GM18526 (cell line): ENCODE data around the gene IL1RAPL2.

Experiments
- POLR2A ChIP-seq: IDR thresholded peaks from 3 replicates; pipeline ENCODE4 v1.6.1; 2011; ENCODE audit not compliant: insufficient read length; ENCODE audit errors: extremely low read depth

Gene IL1RAPL2

GRCh38 chrX:105063743-105064142, 497.7 kb downstream of the IL1RAPL2 start:
- TF ChIP-seq POLR2A: no peak

GRCh38 chrX:105098201-105098600, 532.2 kb downstream of the IL1RAPL2 start:
- TF ChIP-seq POLR2A: no peak

- TF ChIP-seq POLR2A: no peak
Observed at GRCh38 chrX:105098812-105099211, 532.8 kb downstream of the IL1RAPL2 start.

- TF ChIP-seq POLR2A: no peak
Observed at GRCh38 chrX:105101378-105101777, 535.4 kb downstream of the IL1RAPL2 start.

DNA sequence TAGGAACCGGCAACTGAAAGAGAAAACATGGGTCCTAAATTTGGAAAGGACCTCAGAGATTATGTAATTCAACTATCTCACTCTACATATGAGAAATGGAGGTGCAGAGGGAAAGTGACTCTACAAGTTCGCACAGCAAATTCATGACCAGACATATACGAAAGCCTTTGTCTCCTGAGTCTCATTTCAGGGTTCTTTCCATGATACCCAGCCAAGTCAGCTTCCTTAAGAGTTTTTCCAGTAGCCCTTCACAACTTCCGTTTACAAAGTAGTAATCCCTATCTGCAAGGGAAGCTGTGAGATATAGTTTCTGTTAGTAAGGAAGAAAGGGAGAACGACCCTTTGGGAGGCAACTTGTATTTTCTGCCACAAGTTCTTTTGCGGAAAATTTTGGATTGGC, 543.9 kb downstream of the IL1RAPL2 start:
- TF ChIP-seq POLR2A: no peak

DNA sequence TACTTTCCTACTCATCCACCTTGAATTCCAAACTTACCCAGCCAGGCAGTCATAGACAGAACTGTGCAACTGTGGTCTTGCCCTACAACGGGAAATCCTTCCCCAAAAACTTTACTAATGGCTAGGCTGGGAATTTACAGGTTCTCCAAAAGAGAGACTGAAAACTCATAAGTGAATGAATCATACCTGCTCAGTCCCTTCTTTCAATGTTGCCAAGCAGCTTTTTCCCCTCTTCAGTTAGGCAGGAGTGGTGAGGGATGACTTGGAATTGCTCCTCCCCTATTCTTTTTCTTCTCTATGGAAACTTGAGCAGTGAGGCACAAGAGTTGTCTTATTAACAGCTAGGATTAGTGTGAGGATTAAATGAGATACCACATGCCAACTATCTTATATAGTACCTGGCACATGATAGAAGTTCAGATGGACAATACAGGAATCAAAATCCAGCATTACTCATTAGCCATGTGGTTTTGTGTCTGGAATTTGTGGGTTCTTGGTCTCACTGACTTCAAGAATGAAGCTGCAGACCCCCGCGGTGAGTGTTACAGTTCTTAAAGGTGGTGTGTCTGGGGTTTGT, 548.6 kb downstream of the IL1RAPL2 start:
- TF ChIP-seq POLR2A: no peak

GRCh38 chrX:105116486-105116885, 550.5 kb downstream of the IL1RAPL2 start:
- TF ChIP-seq POLR2A: no peak

DNA sequence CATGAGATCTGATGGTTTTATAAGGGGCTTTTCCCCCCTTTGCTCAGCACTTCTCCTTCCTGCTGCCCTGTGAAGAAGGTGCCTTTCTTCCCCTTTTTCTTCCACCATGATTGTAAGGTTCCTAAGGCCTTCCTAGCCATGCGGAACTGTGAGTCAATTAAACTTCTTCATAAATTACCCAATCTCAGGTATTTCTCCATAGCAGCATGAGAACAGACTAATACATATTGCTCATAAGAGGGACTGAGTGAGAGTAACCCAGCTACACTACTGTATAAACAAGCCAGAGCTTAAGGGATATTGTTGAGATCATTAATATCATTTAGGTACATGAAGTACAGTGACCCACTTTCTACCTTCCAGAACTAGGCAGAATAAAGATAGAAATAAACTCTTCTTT, 551.6 kb downstream of the IL1RAPL2 start:
- TF ChIP-seq POLR2A: no peak

DNA sequence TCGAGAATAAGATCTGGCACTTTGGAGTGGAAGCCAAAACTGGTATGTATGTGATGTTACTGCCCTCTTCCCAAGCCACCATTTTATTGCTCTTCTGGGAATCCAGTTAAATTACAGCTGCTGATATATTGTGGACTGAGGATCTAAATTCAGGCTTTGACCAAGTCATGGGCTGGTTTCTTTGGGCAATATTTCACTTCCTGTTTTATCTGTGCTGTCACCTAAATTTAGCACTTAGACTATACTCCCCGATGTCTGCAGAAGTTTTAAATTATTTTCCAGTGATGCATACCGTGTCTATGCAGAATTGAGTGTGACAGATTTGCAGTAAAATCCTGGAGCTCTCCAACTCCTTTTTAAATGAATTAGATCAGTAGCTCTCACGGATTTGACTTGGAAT, 554.5 kb downstream of the IL1RAPL2 start:
- no peak for TF ChIP-seq POLR2A

DNA sequence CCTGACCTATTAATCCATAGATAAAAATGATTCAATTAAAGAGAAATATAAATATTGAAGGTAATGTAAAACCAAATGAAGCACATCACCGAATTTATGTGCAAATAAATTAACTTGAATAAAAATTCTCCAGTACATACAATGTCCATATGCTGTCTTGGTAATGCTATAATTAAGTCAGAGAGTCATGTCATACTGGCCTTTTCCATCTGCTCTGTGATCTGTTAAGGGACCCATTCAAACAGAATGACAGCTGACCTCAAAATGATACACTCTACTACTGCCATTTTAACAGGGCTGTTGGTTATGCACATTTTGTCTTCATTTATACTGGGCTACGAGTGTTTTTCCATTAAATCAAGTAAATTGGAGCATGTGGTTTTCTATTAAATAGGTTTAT, 555.2 kb downstream of the IL1RAPL2 start:
- no peak for TF ChIP-seq POLR2A

- TF ChIP-seq POLR2A: no peak
Observed at GRCh38 chrX:105126201-105126600, 560.2 kb downstream of the IL1RAPL2 start.

DNA sequence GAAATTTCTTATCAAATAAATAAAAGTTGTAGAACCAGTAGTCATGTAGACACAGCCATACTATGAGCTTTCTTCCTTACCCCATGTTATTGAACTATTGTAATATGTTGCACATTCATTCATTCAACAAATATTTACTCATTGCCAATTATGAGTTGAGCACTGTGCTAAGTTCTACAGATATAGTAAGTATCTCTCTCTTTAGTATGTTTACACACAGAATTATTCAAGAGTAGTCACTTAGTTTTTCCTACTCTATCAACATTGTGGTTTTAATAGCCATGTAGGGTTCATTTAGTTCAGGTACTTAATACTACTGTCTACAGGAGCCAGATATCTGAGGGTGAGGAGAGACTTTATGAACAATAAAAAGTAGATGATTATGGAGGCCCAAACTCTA, 568.3 kb downstream of the IL1RAPL2 start:
- no peak for TF ChIP-seq POLR2A

- no peak for TF ChIP-seq POLR2A
Observed at GRCh38 chrX:105136786-105137185, 570.8 kb downstream of the IL1RAPL2 start.

DNA sequence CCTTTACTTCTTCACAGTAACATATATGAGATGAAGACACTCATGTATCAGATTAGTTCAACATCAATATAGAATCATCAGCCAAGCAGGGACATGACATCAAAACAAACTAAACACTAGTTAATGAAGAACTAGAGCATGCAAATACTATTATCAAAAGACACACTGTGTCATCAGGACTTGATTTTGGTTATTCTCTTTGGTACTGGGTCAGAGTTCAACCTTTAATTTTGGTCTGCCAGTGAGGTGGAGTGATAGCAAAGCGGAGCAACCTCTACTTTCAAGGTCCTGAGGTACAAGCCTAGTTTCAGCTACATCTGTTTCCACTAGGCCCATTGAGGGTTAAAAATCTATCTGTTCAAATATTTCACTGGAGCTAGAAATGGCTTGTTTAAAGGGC, 584.0 kb downstream of the IL1RAPL2 start:
- no peak for TF ChIP-seq POLR2A

DNA sequence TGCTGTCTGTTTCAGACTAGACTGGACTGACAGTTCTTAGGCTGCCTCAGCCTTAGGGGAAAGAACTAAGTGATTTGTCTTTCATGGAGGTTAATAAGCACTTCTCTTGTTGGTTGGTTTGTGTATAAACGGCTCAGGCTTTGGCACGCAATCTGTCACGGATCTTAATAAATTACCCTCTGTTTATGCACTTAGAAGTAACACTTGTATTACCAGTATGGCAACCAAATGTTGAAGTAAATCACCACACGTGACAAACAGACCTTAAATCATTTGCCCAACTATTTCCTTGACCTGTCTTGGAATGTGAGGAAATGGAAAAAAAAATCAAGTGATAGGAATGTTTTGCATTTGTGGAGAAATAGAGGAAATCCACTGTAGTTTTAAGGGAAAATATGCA, 584.6 kb downstream of the IL1RAPL2 start:
- no peak for TF ChIP-seq POLR2A

DNA sequence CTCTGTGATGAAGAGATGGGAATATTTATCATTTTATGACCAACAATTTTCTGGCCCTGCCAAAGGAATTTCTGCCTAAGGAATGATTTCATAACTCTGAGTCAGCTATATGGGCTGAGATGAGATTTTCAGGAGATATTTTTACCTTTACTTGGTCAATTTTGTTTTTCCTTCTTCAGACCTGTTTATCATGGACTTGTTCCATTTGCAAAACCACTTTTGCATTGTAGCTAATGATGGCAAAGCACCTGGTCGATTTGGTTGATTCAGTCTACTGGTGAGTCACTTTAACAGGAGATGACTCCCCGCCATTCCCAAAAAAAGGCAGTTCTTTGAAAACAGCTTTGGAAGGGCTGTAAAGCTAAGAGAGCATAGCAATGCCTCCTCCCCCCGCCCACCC, 601.2 kb downstream of the IL1RAPL2 start:
- TF ChIP-seq POLR2A: no peak

DNA sequence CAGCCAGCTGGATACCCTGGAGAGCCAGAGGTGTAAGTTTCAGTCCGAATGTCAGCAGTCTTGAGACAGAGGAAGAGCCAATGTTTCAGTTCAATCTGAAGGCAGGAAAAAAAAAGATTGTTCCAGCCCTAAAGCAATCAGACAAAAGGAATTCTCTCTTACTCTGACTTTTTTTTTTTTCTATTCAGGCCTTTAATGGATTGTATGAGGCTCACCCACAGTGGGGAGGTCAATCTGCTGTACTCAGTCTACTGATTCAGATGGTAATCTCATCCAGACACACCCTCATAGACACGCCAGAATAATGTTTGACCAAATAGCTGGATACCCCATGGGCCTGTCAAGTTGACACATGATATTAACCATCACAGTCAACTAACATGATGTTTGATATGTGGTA, 602.6 kb downstream of the IL1RAPL2 start:
- TF ChIP-seq POLR2A: no peak

GRCh38 chrX:105173071-105173470, 607.1 kb downstream of the IL1RAPL2 start:
- no peak for TF ChIP-seq POLR2A

GRCh38 chrX:105179644-105180043, 613.6 kb downstream of the IL1RAPL2 start:
- TF ChIP-seq POLR2A: no peak

DNA sequence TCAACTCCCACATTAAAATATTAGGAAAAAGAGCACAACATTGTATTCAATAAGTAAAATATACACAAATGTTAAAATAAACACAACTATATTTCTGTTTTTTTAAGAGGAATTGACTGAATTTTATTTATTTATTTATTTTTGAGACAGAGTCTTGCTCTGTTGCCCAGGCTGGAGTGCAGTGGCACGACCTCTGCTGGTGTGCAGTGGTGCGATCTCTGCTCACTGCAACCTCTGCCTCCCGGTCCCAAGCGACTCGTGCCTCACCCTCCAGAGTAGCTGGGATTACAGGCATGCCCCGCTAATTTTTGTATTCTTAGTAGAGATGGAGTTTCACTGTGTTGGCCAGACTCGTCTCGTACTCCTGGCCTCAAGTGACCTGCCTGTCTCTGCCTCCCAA, 623.1 kb downstream of the IL1RAPL2 start:
- TF ChIP-seq POLR2A: no peak
